Mesodermal cell (in vitro differentiated cells): Measurements from ENCODE around the gene SIK1.

Source experiments
- H3K27ac ChIP-seq: 2 replicates; pipeline ENCODE4 v1.7.0; 2013; ENCODE audit warnings: mild to moderate bottlenecking, low read depth, low read length, moderate library complexity; ENCODE audit not compliant: severe bottlenecking
- H3K36me3 ChIP-seq: 2 replicates; pipeline ENCODE4 v1.7.1; 2013; ENCODE audit warnings: mild to moderate bottlenecking, low read length, moderate library complexity; ENCODE audit not compliant: control insufficient read depth, insufficient read depth
- H3K4me1 ChIP-seq: one replicate; pipeline ENCODE4 v1.7.1; 2013; ENCODE audit warnings: mild to moderate bottlenecking, low read length; ENCODE audit not compliant: insufficient read depth, control insufficient read depth, poor library complexity, severe bottlenecking
- H3K4me3 ChIP-seq: 2 replicates; pipeline ENCODE4 v1.7.0; 2013; ENCODE audit warnings: low read length, control low read depth, mild to moderate bottlenecking; ENCODE audit not compliant: insufficient read depth, poor library complexity, severe bottlenecking; ENCODE audit errors: extremely low read depth
- H3K9me3 ChIP-seq: 2 replicates; pipeline ENCODE4 v1.7.1; 2013; ENCODE audit warnings: mild to moderate bottlenecking, low read length, moderate library complexity; ENCODE audit not compliant: control insufficient read depth
- WGBS, 2 experiments: methylation state at CpG; one replicate each; pipeline ENCODE4 v1.1.5; 2013; ENCODE audit warnings: missing lambda C conversion rate in 2 of 2; ENCODE audit not compliant: insufficient coverage in 2 of 2; 5-methylcytosine and 5-hydroxymethylcytosine counted together

Gene SIK1

DNA sequence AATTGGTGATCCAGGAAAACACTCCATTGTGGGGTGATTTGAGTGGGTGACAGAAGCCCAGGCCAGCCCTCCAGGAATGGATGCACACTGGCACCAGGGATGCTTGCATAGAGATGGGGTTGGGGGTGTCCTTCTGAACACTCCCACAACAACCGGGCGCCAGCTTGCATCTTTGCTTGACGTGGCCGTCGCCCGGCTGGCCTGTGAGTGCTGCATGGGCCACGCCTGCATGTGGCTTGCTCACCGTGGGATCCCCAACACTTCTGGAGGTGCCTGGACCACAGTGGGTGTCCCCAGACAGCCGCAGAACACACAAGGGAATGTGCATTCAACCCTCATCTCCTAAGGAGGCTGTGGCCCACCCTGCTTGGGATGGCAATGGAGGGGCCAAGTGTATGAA is 55.1 kb downstream of the SIK1 start:
- Histone ChIP-seq H3K9me3 (no peaks in the 10 kb centered on the region), H3K36me3 (no peaks in the 10 kb centered on the region), H3K4me3 (no peak overlapping the region), H3K4me1 (no peaks in the 10 kb centered on the region), H3K27ac (no peak overlapping the region)
- WGBS, 2 experiments = 97 to 98% methylated on average over 8 to 9 of the region's 9 CpGs

DNA sequence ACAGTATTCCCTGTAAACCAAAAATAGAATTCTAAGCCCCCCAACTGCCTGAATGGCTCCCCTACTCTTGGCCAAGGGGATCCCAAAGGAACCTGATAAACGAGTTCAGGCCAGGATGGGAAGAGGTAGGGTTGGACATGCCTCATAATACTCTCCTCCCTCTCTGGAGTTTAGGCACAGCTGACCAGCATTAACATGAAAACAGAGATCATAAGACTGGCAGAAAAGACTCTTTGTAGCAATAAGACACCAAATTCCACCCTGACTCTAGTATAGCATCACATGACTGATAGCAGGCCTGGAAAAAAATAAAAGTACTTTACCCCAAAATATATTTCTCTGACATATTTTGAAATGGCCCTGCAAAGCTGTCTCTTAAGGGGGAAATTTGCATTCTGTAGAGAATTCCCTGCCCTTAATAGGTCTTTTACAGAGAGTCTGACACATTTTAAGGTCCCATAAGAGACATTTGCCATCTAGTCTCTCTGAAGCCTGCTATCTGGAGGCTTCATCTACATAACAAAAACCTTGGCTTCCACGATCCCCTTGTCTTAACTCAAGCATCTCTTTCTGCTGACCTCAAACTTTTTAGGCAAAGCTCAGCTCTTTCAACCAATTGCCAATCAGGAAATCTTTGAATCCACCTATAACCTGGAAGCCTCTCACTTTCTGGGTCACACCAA is 55.9 kb downstream of the SIK1 start:
- Histone ChIP-seq H3K4me1 (no peaks in the 10 kb centered on the region), H3K4me3 (no peak overlapping the region), H3K36me3 (no peaks in the 10 kb centered on the region), H3K9me3 (no peaks in the 10 kb centered on the region), H3K27ac (no peak overlapping the region)
- 27 to 44% methylated on average over 1 of the region's 2 CpGs for WGBS, 2 experiments

DNA sequence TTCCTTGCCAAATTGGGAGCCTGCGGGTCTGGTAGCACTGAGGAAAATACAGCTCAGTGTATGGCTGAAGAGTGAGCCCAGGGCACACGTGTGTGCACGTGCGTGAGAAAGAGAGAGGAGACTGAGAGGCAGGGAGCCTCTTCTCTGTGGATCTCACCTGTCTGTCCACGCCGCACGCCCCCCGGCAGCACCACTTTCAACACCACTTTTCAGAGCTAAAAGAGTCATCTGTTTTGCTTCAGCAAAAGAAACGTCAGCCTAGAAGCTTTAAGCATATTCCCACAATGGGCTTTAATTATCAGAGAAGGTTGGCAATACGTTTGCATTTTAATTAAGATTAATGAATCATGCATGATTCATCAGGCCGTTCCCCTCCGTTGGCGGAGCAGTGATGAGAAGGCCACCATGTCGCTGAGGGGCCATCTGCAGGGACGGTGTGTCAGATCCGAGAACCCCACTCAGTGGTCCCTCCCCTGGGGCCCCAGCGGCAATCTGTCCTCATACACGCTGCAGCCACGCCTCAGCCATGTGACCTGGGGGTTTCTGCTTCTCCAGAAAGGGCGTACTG is 56.8 kb downstream of the SIK1 start:
- 87 to 93% methylated on average over 15 of the region's 20 CpGs for WGBS, 2 experiments
- Histone ChIP-seq H3K36me3 (no peaks in the 10 kb centered on the region), H3K4me1 (no peaks in the 10 kb centered on the region), H3K27ac (peak overlapping the region; percentile 47), H3K4me3 (no peak overlapping the region), H3K9me3 (no peaks in the 10 kb centered on the region)

DNA sequence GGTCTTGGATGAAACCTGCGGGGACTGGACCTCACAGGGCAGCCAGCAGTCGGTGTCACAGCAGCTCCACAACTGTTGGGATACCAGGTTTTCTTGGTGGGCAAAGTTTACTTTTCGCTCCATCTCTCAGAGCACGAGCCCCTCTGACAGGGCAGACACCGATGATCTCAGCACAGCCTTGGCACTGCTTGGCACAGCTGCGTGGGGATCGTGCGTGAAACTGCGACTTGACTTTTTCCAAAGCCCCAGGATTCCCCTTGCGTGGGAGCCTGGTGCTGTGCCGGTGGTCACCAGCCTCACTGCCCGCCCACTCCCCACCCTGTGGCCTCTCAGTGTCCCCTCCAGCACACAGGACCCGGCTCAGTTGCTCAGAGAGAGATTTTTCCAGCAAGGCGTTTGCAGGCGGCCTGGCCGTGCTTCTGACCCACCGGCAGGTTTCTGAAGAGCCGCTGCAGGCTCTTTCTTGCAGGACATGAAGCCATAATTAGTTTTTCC is 57.3 kb downstream of the SIK1 start:
- Histone ChIP-seq H3K27ac (peak overlapping the region; percentile 47), H3K4me3 (no peak overlapping the region), H3K4me1 (no peaks in the 10 kb centered on the region), H3K9me3 (no peaks in the 10 kb centered on the region), H3K36me3 (no peaks in the 10 kb centered on the region)
- 85 to 93% methylated on average over 16 to 18 of the region's 18 CpGs for WGBS, 2 experiments

DNA sequence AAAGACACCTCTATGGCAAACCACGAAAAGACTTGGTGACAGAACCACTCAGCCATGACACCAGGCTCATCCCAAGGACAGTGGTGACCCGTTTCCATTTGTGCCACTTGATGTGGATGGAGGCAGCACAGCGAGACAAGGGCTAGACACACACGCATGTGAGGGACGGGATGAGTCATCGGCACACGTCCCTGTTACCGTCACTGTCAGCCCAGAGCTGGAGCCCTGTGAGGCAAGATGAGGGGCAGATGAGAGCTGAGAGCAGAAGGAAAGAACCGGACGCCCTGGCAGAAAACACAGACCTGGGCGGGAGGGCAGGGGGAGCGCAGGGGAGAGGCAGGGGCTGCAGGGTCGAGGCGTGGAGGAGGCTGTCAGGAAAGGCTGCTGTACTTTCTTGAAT is 57.8 kb downstream of the SIK1 start:
- WGBS, 2 experiments = 77 to 85% methylated on average over 14 of the region's 14 CpGs
- no peak overlapping the region for H3K27ac ChIP-seq

DNA sequence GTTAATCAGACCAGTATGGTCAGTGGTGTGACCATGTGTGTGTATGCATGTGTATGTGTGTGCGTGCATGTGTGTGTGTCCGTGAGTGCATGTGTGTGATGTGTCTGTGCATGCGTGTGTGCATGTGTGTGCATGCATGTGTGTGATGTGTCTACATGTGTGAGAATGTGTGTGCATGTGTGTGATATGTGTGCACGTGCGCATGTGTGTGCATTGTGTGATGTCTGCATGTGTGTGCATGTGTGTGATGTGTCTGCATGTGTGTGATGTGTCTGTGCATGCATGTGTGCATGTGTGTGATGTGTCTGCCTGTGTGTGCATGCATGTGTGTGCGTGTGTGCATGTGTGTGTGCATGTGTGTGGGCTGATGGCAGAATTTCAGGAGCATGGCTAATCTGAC is 58.2 kb downstream of the SIK1 start:
- Histone ChIP-seq H3K9me3 (no peaks in the 10 kb centered on the region), H3K36me3 (no peaks in the 10 kb centered on the region), H3K4me1 (no peaks in the 10 kb centered on the region), H3K4me3 (no peak overlapping the region), H3K27ac (no peak overlapping the region)
- 98 to 99% methylated on average over 5 of the region's 6 CpGs for WGBS, 2 experiments

More for the DNA sequence above, 57.8 kb downstream of the SIK1 start:
- H3K4me1 ChIP-seq = no peaks in the 10 kb centered on the region
- no peak overlapping the region for H3K4me3 ChIP-seq
- no peaks in the 10 kb centered on the region for H3K36me3 ChIP-seq
- H3K9me3 ChIP-seq = no peaks in the 10 kb centered on the region

DNA sequence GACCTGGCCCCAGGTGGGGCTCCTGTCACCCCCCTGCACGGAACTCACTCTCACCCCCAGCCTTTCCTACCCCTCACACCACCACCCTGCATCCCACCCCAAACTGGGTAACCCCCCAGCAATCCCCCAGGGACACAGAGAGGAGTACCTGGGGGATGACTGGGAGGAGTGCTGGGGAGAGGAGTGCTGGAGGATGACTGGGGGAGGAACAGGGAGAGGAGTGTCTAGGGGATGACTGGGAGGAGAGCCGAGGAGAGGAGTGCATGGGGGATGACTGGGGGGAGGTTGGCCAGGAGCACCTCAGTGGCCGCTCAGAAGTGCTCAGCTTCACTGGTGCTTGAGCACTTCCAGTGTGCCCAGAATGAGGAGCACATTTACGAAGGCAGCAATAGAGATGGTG is 59.1 kb downstream of the SIK1 start:
- H3K4me1 ChIP-seq = no peaks in the 10 kb centered on the region
- no peaks in the 10 kb centered on the region for H3K9me3 ChIP-seq
- H3K36me3 ChIP-seq = no peaks in the 10 kb centered on the region
- H3K4me3 ChIP-seq = no peak overlapping the region
- 92 to 100% methylated on average over 2 to 3 of the region's 4 CpGs for WGBS, 2 experiments
- no peak overlapping the region for H3K27ac ChIP-seq

DNA sequence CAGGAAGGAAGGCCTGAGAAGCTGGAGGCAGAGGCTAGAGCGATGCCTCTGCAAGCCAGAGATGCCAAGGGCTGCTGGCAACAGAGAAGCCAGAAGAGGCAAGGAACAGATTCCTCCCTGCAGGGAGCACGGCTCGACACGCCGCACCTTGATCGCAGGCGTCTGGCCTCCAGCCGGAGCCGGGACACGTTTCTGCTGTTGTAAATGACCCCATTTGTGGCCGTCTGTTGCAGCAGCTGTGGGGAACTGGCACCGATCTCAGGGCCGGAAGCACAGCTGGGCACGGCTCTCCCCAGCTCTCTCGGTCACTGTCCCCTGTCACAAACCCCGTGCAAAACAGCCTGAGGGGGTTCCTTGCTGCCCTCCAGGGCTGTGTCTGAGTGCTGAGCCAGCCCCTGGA is 59.6 kb downstream of the SIK1 start:
- Histone ChIP-seq H3K9me3 (no peaks in the 10 kb centered on the region), H3K4me3 (no peak overlapping the region), H3K4me1 (peaks cover 4% of the 10 kb centered on the region), H3K27ac (no peak overlapping the region), H3K36me3 (no peaks in the 10 kb centered on the region)
- 88 to 89% methylated on average over 16 of the region's 16 CpGs for WGBS, 2 experiments

DNA sequence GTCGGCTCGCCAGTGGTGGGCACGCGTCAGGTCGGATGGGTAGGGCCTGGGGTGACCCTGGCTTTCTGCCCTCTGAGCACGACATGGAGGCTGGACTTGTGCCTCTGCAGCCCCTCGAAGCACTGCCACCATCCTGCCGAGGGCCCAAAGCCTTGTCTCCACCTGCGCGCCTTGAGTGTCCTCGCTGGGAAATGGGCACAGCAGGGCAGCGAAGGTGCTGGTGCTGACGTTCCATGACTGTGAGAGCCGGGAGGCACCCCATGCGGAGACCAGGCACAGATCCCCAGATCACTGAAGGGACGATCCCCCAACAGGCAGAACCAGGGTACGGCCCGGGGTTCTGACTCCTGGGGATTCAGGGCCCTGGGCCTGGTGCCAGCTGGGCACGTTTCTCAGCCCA is 60.3 kb downstream of the SIK1 start:
- no peak overlapping the region for H3K27ac ChIP-seq
- no peak overlapping the region for H3K4me3 ChIP-seq
- H3K9me3 ChIP-seq = no peaks in the 10 kb centered on the region
- H3K4me1 ChIP-seq = peaks cover 9% of the 10 kb centered on the region
- 94 to 97% methylated on average over 19 of the region's 19 CpGs for WGBS, 2 experiments
- no peaks in the 10 kb centered on the region for H3K36me3 ChIP-seq

DNA sequence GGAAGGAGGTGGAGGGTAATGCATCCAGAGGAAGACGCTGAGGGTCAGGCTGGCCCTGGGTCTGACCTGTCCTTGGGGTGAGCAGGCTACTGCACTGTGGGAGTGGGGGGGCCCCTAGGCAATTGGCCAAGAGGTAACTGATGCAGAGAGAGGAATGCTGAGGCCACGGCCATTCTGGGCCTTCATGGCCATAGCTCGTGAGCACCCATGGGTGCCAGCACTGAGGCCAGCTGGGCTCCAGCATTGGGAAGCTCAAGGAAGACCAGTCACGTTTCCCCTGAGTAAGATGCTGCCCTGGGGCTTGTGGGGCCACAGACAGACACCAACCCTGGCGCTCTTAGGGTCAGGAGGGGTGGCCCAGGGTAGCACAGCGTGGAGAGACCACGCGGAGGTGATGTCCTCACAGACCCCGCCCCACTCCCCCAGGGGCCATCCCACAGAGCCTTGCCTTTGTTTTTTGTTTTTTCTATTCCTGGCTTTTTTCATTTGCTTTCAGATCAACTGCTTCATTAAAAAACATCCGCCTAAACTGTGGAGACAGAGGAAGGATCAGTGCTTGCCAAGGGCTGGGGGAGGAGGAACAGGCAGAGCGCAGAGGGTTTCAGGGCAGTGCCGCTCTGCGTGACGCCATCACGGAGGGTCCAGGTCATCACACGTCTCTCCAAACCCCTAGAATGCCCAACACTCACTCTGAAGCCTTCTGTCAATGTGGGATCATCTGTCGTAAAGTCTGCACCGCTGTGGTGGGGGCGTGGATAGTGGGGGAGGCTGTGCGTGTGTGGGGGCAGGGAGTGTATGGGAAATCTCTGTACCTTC is 61.1 kb downstream of the SIK1 start:
- Histone ChIP-seq H3K27ac (no peak overlapping the region), H3K4me3 (no peak overlapping the region), H3K9me3 (no peaks in the 10 kb centered on the region), H3K4me1 (peaks cover 17% of the 10 kb centered on the region), H3K36me3 (no peaks in the 10 kb centered on the region)
- WGBS, 2 experiments = 93 to 96% methylated on average over 11 to 19 of the region's 20 CpGs
